ENCODE measurements around the gene LGALS7.

DNA sequence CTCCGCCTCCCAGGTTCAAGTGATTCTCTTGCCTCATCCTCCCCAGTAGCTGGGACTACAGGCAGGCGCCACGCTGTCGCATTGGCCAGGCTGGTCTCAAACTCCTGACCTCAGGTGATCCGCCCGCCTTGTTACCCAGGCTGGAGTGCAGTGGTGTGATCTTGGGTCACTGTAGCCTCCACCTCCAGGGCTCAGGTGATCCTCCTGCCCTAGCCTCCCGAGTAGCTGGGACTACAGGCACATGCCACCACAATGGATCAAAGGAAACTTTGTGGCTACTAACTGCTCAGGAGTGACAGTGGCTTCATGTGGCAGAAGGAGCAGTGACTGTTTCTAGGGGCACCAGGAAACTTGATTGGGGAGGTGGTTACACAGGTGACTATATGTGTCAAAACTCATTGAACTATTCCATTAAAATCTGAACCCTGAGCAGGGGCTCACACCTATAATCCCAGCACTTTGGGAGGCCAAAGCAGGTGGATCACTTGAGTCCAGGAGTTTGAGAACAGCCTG is 11.9 kb upstream of the LGALS7 start:
- TF ChIP-seq, protein P1, sequence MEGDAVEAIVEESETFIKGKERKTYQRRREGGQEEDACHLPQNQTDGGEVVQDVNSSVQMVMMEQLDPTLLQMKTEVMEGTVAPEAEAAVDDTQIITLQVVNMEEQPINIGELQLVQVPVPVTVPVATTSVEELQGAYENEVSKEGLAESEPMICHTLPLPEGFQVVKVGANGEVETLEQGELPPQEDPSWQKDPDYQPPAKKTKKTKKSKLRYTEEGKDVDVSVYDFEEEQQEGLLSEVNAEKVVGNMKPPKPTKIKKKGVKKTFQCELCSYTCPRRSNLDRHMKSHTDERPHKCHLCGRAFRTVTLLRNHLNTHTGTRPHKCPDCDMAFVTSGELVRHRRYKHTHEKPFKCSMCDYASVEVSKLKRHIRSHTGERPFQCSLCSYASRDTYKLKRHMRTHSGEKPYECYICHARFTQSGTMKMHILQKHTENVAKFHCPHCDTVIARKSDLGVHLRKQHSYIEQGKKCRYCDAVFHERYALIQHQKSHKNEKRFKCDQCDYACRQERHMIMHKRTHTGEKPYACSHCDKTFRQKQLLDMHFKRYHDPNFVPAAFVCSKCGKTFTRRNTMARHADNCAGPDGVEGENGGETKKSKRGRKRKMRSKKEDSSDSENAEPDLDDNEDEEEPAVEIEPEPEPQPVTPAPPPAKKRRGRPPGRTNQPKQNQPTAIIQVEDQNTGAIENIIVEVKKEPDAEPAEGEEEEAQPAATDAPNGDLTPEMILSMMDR (conservative IDR thresholded peaks at IDR 0.05; ENCODE audit: low read length): no peak
- no peak for TF ChIP-seq EZH2phosphoT487 (IDR thresholded peaks at IDR 0.05; ENCODE audit: borderline replicate concordance)

All from Loucy (cell line).